SU-DHL-6 (cell line): ENCODE results near the gene PCDHB1.

ENCODE experiments used
- CTCF ChIP-seq: fragments of 200-600 bp; sonication (generic); IDR thresholded peaks from one replicate; pipeline ENCODE4 v1.5.1; 2017; ENCODE audit warnings: antibody characterized with exemption, mild to moderate bottlenecking, low read length, moderate library complexity; ENCODE audit not compliant: insufficient read depth, poor library complexity, severe bottlenecking
- EZH2phosphoT487 ChIP-seq: fragments of 200-600 bp; sonication (generic), shearing (Covaris generic); conservative IDR thresholded peaks from 2 replicates; pipeline ENCODE4 v1.6.1; 2018; ENCODE audit warnings: mild to moderate bottlenecking, antibody characterized with exemption, low read length, moderate library complexity, mixed read lengths

GRCh38 chr5:141031006-141031405, 20.2 kb upstream of the PCDHB1 start:
- no peak for TF ChIP-seq EZH2phosphoT487
- no peak for TF ChIP-seq CTCF
